ENCODE results near the gene MIOS. TPM values are rescaled to one million over a fixed set of nuclear protein-coding genes. Genes with fewer than 3 reads are reported as not detected.

MIOS gene
- total RNA-seq, 1 experiment from 2014 or later: 18.6 TPM

DNA sequence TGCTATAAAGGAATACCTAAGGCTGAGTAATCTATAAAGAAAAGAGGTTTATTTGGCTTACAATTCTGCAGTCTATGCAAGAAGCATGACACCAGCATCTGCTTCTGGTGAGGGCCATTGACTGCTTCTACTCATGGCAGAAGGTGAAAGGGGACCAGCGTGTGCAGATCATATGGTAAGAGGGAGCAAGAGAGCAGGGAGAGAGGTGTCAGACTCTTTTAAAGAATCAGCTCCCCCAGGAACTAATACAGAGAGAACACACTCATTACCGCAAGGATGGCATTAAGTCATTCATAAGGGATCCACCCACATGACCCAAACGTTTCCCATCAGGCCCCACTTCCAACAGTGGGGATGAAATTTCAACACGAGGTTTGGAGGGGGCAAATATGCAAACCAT lies 27.5 kb upstream of the MIOS start:
- TF ChIP-seq CTCF (conservative IDR thresholded peaks at IDR 0.05; ENCODE audit: low read depth, low read length): no peak
- no peak for TF ChIP-seq EZH2phosphoT487 (IDR thresholded peaks at IDR 0.05; ENCODE audit: borderline replicate concordance, low read length)
- no peak for TF ChIP-seq EZH2 (IDR thresholded peaks at IDR 0.05; ENCODE audit: low read length, unreplicated experiment)
- ChIA-PET CTCF (no interaction called here), POLR2A (ENCODE audit: unreplicated experiment) (no interaction called here)
- no peak overlapping the region for H2AFZ ChIP-seq (ENCODE audit: low read length)
- ATAC-seq: no peak
- DNase-seq: no peak
- no TSS peak for BruUV-seq (replicated peaks)
- no peaks in the 10 kb centered on the region for H3K27me3 ChIP-seq (ENCODE audit: low read length)
- H3K36me3 ChIP-seq (ENCODE audit: low read depth, low read length): no peaks in the 10 kb centered on the region
- H3K4me3 ChIP-seq (ENCODE audit: low read length): no peak overlapping the region
- H3K9ac ChIP-seq (ENCODE audit: low read length): no peak overlapping the region
- intact Hi-C loops (cut with micrococcal nuclease): no loop called here
- no peaks in the 10 kb centered on the region for H3K79me2 ChIP-seq (ENCODE audit: low read length)
- no peaks in the 10 kb centered on the region for H3K9me3 ChIP-seq (ENCODE audit: low read length)
- H3K27ac ChIP-seq (ENCODE audit: low read length): no peak overlapping the region
- H3K4me2 ChIP-seq (ENCODE audit: low read length): no peak overlapping the region
- no peaks in the 10 kb centered on the region for H3K9me2 ChIP-seq (replicated peaks; ENCODE audit: low read length)
- H3F3A ChIP-seq (ENCODE audit: low read length, unreplicated experiment): no peaks in the 10 kb centered on the region
- H3K4me1 ChIP-seq (ENCODE audit: insufficient read depth, low read length): peaks cover 6% of the 10 kb centered on the region; the same call in 1 of the 2 replicates
- H4K20me1 ChIP-seq (ENCODE audit: low read length): no peaks in the 10 kb centered on the region

DNA sequence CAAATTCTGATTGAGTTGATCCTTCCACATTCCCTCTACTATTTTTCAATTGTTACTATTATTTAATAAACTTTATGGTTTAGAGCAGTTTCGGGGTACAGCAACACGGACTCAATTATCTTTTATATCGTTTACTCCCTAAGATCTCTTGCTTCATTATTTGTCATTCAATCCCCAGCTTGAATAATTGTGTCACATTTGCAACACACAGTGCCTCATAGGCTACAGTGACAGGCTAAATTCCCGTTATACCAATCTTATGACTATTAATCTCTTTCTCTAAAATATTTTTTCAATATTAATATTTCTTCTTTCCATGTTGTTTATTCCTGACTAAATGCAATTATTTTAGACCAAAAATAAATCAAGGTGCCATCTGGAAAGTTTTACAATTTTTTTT lies 27.0 kb upstream of the MIOS start:
- no peak for DNase-seq
- CTCF ChIA-PET: no interaction called here
- no TSS peak for BruUV-seq (replicated peaks)

More for the DNA sequence above, 27.0 kb upstream of the MIOS start:
- H3K4me1 ChIP-seq (ENCODE audit: insufficient read depth, low read length): peaks cover 6% of the 10 kb centered on the region; the same call in 1 of the 2 replicates
- H3K27me3 ChIP-seq (ENCODE audit: low read length): no peaks in the 10 kb centered on the region
- H4K20me1 ChIP-seq (ENCODE audit: low read length): no peaks in the 10 kb centered on the region
- H3F3A ChIP-seq (ENCODE audit: low read length, unreplicated experiment): no peaks in the 10 kb centered on the region
- no peak overlapping the region for H2AFZ ChIP-seq (ENCODE audit: low read length)
- no peaks in the 10 kb centered on the region for H3K9me3 ChIP-seq (ENCODE audit: low read length)
- no peak overlapping the region for H3K4me3 ChIP-seq (ENCODE audit: low read length)
- ATAC-seq: no peak
- intact Hi-C loops (cut with micrococcal nuclease): loop anchor here (2.0 kb wide), 3 partner anchors 115 to 437 kb away; partner anchors contain the start of gene C1GALT1
- no peak overlapping the region for H3K27ac ChIP-seq (ENCODE audit: low read length)
- no peaks in the 10 kb centered on the region for H3K36me3 ChIP-seq (ENCODE audit: low read depth, low read length)
- H3K79me2 ChIP-seq (ENCODE audit: low read length): no peaks in the 10 kb centered on the region
- no peak overlapping the region for H3K4me2 ChIP-seq (ENCODE audit: low read length)
- POLR2A ChIA-PET (ENCODE audit: unreplicated experiment): no interaction called here
- TF ChIP-seq EZH2phosphoT487 (IDR thresholded peaks at IDR 0.05; ENCODE audit: borderline replicate concordance, low read length) (no peak), CTCF (conservative IDR thresholded peaks at IDR 0.05; ENCODE audit: low read depth, low read length) (no peak), EZH2 (IDR thresholded peaks at IDR 0.05; ENCODE audit: low read length, unreplicated experiment) (no peak)
- H3K9me2 ChIP-seq (replicated peaks; ENCODE audit: low read length): no peaks in the 10 kb centered on the region
- H3K9ac ChIP-seq (ENCODE audit: low read length): no peak overlapping the region
